ENCODE data around the gene OR2A5. TPM values are rescaled to one million over a fixed set of nuclear protein-coding genes. Genes with fewer than 3 reads are reported as not detected.

Gene OR2A5
- total and polyA plus RNA-seq, 9 donors, result not detected

DNA sequence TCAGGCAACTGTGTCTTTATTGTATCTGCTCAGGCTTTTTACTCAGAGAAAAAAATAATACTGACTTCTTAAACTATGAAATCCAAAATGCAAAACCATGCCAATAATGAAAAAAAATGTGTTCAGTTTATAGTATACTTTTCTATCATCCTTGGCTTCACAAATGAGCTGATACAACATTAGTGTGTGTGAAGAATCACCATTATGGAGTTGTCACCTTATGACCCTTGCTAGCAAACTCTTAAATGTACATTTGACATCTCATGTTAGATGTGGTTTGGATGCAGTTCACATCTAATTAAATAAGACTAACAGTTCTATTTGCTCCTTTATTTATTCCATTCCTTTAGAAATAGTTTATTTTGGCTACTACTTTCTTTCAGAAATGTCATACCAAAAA lies 56.5 kb downstream of the OR2A5 start:
- Histone ChIP-seq H3K27me3 (no peaks in the 10 kb centered on the region), H3K4me3 (no peak overlapping the region), H3K36me3 (no peaks in the 10 kb centered on the region), H3K4me1 (ENCODE audit: insufficient read depth) (no peaks in the 10 kb centered on the region), H3K9me3 (no peaks in the 10 kb centered on the region), H3K27ac (no peak overlapping the region)
- intact Hi-C loops (cut with DNase I), result no loop called here
- TF ChIP-seq EP300 (IDR thresholded peaks at IDR 0.05), result no peak
- TF ChIP-seq, protein P1, sequence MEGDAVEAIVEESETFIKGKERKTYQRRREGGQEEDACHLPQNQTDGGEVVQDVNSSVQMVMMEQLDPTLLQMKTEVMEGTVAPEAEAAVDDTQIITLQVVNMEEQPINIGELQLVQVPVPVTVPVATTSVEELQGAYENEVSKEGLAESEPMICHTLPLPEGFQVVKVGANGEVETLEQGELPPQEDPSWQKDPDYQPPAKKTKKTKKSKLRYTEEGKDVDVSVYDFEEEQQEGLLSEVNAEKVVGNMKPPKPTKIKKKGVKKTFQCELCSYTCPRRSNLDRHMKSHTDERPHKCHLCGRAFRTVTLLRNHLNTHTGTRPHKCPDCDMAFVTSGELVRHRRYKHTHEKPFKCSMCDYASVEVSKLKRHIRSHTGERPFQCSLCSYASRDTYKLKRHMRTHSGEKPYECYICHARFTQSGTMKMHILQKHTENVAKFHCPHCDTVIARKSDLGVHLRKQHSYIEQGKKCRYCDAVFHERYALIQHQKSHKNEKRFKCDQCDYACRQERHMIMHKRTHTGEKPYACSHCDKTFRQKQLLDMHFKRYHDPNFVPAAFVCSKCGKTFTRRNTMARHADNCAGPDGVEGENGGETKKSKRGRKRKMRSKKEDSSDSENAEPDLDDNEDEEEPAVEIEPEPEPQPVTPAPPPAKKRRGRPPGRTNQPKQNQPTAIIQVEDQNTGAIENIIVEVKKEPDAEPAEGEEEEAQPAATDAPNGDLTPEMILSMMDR (IDR thresholded peaks at IDR 0.05), result no peak
- DNase-seq, result no peak

Small RNA genes within 50 kb of the gene (small RNA-seq; reads per million reads assigned to genes)
- gene OR2A41P, result not detected

Other genes starting within 250 kb of the OR2A5 start
- 10 to 100 TPM; 40.1 to 92.7 (median 63.2) TPM for gene TCAF1, start 146.8 kb upstream of the OR2A5 start, total RNA-seq
- 10 to 100 TPM; 34.5 to 63.2 TPM for gene TCAF1, start 146.8 kb upstream of the OR2A5 start, polyA plus RNA-seq
- not detected for gene OR2F2, start 113.7 kb upstream of the OR2A5 start, total RNA-seq
- gene OR2F2, start 113.7 kb upstream of the OR2A5 start, polyA plus RNA-seq, result not detected
- gene OR2F1, start 94.1 kb upstream of the OR2A5 start, total RNA-seq, result not detected
- not detected for gene OR2F1, start 94.1 kb upstream of the OR2A5 start, polyA plus RNA-seq
- gene OR6B1, start 48.6 kb upstream of the OR2A5 start, total RNA-seq, result not detected
- gene OR6B1, start 48.6 kb upstream of the OR2A5 start, polyA plus RNA-seq, result not detected
- not detected for gene OR2A25, start 20.9 kb downstream of the OR2A5 start, total RNA-seq
- not detected for gene OR2A25, start 20.9 kb downstream of the OR2A5 start, polyA plus RNA-seq
- gene OR2A12, start 37.3 kb downstream of the OR2A5 start, total RNA-seq, result not detected
- gene OR2A12, start 37.3 kb downstream of the OR2A5 start, polyA plus RNA-seq, result not detected
- gene OR2A2, start 60.6 kb downstream of the OR2A5 start, total RNA-seq, result not detected
- not detected for gene OR2A2, start 60.6 kb downstream of the OR2A5 start, polyA plus RNA-seq
- not detected for gene OR2A14, start 74.2 kb downstream of the OR2A5 start, total RNA-seq
- not detected for gene OR2A14, start 74.2 kb downstream of the OR2A5 start, polyA plus RNA-seq
- gene CTAGE4, start 134.5 kb downstream of the OR2A5 start, total RNA-seq, result 10 to 100 TPM in 1 of 7 donors, 1 to 10 TPM in 5, under 1 TPM in 1; 0.92 to 11.1 (median 1.5) TPM
- 1 to 10 TPM; 1.2 to 1.7 TPM for gene CTAGE4, start 134.5 kb downstream of the OR2A5 start, polyA plus RNA-seq
- 1 to 10 TPM; 3.8 to 6.5 (median 4.1) TPM for gene ARHGEF35, start 146.9 kb downstream of the OR2A5 start, total RNA-seq
- gene ARHGEF35, start 146.9 kb downstream of the OR2A5 start, polyA plus RNA-seq, result 10 to 100 TPM in 1 of 2 donors, 1 to 10 TPM in 1; 2.9 to 14.8 TPM
- under 1 TPM in 6 of 7 donors, not detected in 1; 0.10 to 0.50 (median 0.22) TPM for gene OR2A42, start 190.7 kb downstream of the OR2A5 start, total RNA-seq
- under 1 TPM; 0.17 to 0.65 TPM for gene OR2A42, start 190.7 kb downstream of the OR2A5 start, polyA plus RNA-seq
- gene OR2A7, start 215.8 kb downstream of the OR2A5 start, total RNA-seq, result 10 to 100 TPM in 1 of 7 donors, 1 to 10 TPM in 6; 2.8 to 22.6 (median 3.8) TPM
- gene OR2A7, start 215.8 kb downstream of the OR2A5 start, polyA plus RNA-seq, result 1 to 10 TPM in 1 of 2 donors, under 1 TPM in 1; 0.92 to 3.3 TPM
- 1 to 10 TPM in 2 of 7 donors, under 1 TPM in 5; 0.40 to 1.5 (median 0.87) TPM for gene CTAGE8, start 220.3 kb downstream of the OR2A5 start, total RNA-seq
- gene CTAGE8, start 220.3 kb downstream of the OR2A5 start, polyA plus RNA-seq, result 1 to 10 TPM in 1 of 2 donors, not detected in 1; 2.0 TPM

Data from ovary (tissue), 9 donors.